GM19023 (cell line): ENCODE measurements around the gene IRAK4.

Experiments
- ATAC-seq: cut with Tn5 transposase; IDR thresholded peaks from one replicate; pipeline ENCODE4 v1.9.1; 2021; ENCODE audit warnings: mild to moderate bottlenecking, moderate library complexity; ENCODE audit not compliant: unreplicated experiment

IRAK4 gene

GRCh38 chr12:43764528-43764927, 5.8 kb downstream of the IRAK4 start:
- ATAC-seq, result no peak

DNA sequence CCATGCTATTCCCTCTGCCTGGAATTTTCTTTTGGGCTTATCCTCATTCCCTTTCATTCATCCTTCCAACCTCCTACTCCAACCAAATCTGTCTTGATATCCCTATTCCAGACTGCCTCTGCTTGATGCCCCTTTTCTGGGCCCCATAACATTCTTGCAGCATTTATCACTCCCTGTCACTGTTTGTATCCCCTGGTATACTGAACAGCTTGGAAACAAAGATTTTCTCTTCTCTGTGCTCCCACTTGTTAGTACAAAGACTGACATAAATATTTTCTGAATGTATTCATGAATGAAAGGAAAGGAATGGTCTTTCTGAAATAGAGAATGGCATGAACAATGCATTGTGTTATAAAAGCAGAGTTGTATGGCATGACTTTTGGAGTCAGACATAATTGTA, 7.5 kb downstream of the IRAK4 start:
- ATAC-seq, result no peak

DNA sequence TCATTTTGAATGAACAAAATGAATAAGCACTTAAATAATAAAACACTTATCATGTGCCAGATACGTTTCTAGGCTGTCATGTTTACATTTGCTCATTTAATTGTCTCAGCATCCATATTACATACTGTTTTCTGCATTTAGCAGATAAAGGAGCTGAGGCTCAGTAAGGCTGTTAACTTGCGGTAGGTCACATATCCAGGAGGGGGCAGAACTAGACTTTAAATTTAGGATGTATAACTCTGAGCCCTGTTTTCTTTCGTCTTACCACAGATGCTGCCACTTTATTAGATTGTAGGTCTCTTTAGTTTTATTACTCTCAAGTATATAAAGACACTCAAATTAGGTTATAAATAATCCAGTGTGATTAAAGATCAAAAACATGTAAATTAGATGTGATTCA, 17.7 kb downstream of the IRAK4 start:
- ATAC-seq, result no peak

- ATAC-seq, result no peak
Measured at GRCh38 chr12:43786899-43787693, 28.3 kb downstream of the IRAK4 start.

DNA sequence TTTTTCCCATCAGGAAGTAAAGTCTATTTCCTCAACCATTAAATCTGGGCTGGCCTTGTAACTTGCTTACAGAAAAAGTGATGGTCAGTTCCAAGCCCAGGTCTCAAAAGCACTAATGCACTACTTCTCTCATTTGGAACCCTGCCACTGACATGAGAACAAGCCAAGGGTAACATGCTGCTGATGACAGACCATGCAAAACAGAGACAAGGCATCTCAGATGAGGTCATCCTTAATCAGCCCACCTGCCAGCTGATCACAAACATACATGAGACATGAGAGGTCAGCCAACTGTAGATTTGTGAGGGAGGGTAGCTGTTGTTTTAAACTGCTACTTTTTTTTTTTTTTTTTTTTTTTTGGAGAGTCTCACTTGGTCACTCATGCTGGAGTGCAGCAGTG, 31.2 kb downstream of the IRAK4 start:
- ATAC-seq, result no peak

DNA sequence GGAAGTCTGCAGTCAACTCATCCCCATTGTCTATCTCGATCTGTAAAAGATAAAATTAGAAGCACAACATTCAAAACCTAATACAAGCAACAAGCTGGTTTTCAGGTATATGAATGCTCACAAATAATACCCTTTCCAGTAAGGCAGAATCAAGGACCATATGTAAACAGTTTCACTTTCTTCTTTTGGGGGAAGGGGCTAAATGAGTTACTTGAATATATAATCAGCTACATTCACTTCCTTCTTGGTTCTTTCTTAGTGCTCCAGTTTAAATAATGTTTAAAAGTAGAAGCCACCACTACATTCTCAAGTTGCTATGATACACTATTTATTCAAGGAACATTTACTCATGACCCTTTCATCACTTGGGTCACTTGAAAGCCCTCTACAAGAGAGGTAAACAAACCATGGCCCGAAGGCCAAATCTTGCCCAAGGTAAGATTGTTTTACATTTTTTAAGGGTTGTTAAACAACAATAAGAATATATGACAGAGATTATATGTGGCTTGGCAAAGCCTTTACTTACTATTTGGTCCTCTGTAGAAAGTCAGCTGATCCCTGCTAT, 37.0 kb downstream of the IRAK4 start:
- no peak for ATAC-seq

DNA sequence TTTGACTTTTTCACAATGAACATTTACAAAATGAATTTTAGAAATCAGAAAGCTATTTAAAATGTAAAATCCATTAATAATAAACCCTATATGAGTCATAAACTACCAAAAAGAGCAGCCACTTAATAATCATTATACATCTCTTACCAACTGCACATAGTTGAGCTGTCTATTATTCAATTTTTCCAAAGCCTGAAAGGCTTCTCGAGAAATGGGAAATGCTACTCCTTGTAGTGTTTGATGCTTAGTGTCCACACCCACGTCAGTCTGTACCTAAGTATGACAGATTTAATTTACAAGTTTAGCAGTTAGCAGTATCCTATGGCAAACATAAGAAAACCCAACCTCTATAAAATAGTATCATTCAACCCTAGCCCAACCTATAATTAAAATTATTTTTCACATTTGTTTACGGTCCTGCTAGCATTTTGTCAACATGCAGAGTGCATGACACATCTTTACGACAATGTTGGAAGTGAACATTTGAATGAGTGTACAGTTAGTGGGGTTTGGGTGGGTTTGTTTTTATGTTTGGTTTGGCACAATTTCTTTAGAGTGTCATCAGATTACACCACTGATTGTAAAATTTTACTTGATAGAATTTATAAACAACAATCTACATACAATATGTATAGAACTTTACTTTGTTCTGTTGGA, 38.9 kb downstream of the IRAK4 start:
- no peak for ATAC-seq

GRCh38 chr12:43805149-43805859, 46.6 kb downstream of the IRAK4 start:
- ATAC-seq, result no peak

- peak; percentile 98 for ATAC-seq
Measured at GRCh38 chr12:43805860-43806736, 47.3 kb downstream of the IRAK4 start, which contains the start of gene TWF1. TSS of gene TWF1 (minus strand) at chr12:43806317. CDS start at chr12:43806245, 72 bp downstream.

DNA sequence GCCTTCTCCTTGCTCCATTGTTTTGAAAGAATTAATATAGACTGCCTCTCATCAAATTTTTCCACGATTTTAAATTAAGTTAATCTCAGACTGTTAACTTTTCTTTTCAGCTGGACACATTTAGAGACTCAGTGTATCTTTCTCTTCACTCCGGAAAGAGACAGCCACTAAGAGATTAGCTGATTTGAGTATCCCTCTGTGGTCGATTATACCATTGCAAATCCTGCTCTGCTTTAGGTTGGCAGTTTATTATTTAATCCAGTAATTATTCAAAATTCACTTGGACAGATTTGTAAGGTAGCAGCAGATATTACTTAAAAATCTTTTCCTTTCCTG, 48.0 kb downstream of the IRAK4 start:
- ATAC-seq, result no peak

DNA sequence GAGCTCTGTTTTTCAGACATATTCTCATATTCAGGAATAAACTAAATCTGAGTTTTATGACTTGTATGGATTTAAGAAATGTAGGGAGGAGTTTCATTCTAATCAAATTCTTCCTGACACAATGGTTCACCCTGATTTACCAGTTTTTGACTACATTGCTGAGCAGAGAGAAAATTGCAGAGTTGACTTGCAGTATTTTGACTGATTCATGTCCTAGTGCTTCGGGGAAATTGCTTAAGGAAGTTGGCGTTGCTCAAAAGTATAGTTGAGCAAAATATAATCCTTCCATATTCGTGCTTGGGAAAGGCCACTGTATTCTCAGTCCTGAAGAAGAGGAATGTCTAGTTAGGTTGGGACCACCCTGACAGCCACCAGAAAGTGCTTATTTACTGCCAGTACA, 48.6 kb downstream of the IRAK4 start:
- ATAC-seq, result no peak

DNA sequence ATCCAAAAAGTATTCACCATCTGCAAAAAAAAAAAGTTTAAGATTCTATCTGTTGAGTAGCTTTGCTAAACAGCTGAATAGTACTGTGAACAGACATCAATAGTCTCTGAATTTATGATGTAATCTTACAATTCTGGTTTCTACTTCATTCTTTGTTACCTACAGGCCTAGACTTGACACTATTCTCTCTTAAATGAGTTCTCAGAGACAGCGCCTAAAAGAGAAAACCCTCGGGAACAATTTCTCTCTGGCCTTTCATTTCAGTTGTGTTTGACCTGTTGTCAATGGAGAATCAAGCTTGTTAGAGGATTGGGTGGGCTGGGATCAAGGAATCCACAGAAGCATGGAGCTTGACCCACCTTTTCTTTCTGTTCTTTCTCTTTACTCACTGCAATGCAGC, 53.3 kb downstream of the IRAK4 start:
- ATAC-seq, result no peak

DNA sequence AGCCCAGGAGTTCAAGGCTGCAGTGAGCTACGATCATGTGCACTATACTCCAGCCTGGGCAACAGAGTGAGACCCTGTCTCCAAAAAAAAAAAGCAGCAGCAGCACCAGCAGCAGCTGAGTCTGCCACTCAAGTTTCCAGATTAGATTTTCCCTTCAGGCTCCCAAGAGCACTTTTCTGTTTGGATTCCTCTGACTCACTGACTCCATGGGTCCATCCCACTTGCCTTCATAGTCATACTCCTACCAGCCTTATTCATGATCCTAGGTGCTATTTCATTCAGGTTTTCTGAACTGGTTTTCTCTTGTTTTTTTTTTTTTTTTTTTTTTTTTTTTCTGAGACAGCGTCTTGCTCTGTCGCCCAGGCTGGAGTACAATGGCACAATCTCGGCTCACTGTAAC, 54.2 kb downstream of the IRAK4 start:
- ATAC-seq, result no peak

DNA sequence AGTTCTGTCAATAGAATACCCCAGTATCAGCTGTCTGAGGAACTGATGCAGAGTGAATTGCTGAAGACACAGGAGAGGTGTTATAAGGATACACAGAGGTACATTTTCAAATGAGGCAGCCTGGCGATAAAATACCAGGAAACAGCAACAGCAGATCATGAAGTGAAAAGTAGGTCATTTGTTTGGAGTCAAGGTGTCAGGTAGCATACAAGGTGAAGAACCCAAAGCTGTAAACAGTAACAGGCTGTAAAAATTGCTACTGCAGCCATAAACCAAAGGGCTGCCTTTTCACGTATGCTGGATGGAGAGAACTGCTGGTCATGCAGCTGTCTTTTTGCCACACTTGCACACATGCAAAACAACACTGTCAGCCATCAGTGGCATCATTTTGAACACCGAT, 56.7 kb downstream of the IRAK4 start:
- ATAC-seq, result no peak

GRCh38 chr12:43816168-43816567, 57.4 kb downstream of the IRAK4 start:
- ATAC-seq, result no peak

DNA sequence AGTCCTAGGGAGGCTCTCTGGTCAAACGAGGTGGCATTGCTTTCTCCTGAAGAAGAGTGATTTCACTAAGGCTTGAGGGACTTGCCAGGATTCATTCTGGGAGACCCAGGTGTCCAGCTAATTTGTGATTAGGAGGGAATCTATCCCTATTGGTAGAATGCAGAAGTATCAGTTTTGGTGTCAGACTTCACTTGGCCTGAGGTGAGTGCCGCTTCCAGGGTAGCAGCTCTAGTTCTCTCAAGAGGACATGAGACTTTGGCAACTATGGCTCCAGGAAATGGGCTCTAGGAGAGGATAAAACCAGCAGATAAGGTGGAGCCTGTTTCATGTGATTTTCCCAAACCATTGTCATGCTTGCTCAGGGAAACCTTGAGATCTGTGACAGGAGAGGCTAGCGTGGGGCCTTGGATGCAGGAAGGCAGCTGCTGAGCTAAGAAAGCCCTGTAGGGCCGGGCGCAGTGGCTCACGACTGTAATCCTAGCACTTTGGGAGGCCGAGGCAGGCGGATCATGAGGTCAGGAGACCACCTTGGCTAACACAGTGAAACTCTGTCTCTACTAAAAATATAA, 65.5 kb downstream of the IRAK4 start:
- no peak for ATAC-seq

- ATAC-seq, result no peak
Measured at GRCh38 chr12:43826681-43827080, 67.9 kb downstream of the IRAK4 start.

GRCh38 chr12:43827093-43827492, 68.3 kb downstream of the IRAK4 start:
- no peak for ATAC-seq

DNA sequence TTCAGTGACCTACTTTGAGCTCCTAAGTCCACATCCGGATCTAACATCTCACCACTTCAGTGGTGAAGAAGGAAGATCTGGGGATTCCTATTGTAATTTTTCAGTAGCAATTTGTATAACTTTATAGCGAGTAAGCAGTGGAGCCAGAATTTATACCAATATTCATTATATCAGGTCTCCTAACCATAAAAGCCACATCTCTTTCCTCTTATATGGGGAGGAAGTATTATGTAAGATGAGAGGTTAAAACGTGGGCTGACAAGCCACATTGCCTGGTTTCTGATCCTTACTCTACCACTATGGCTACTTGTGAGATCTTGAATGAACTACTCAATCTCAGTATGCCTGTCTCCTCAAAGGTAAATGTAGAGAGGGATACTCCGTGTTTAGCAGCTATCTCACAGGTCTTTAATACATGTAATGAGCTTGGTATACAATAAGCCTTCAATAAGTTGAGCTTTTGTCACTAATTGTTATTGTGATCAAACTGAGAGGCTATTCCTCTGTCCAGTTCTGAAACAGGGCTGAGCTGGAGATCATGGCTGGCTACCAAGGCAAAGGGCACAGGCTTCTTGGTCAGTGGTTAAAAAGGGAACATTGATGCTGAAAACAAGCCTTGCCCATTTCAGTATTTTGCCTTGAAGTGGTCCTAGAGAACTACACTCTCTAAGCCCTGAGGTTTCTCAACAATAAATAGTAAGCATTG, 73.9 kb downstream of the IRAK4 start:
- no peak for ATAC-seq

DNA sequence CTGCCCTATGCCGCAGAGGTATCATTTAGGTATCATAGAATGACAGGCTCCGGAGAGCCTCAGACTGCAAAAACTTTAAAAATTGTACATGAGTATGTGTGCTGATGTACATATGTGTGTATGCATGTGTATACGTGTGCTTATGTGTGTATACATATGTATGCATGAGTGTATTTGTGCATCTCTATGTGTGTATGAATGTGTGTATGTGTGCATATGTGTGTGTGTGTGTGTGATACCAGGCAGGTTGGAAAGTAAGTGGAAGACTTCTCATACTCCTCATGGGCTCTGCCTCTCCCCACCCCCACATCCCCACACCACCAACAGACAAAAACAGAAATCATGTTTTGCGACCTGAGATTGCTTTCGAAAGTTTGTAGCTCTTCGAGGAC, 76.5 kb downstream of the IRAK4 start:
- peak; percentile 10 for ATAC-seq
